ENCODE results near the gene VWA8. TPM values are rescaled to one million over a fixed set of nuclear protein-coding genes. Genes with fewer than 3 reads are reported as not detected.

Gene VWA8
- total RNA-seq, 6 experiments from 2014 or later, result 11.3 to 14.7 (median 13.8) TPM

DNA sequence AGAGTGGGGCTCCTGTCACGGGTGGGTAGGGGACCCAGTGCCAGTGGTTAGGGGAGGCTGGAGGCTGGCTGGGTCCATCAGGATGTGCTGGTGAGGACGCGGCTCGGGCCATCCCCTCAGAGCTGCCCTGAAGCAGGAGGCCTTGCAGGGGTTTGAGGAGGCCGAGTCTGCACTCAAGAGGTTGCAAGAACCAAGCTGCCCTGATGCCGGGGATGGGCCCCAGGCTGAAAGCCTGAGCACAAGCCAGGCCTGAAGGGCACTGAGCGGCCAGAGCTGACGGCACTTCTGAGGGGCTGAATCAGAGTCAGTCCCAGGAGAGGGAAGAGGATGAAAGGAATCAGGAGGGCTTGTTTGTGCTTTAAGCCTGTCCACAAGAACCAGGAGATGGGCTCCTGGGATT lies 410.6 kb downstream of the VWA8 start:
- no peak for DNase-seq
- no peak overlapping the region for H3K27ac Mint-ChIP-seq
- no peak overlapping the region for H3K4me3 Mint-ChIP-seq
- H3K36me3 Mint-ChIP-seq (ENCODE audit: low read depth), result no peaks in the 10 kb centered on the region
- TF ChIP-seq, protein P1, sequence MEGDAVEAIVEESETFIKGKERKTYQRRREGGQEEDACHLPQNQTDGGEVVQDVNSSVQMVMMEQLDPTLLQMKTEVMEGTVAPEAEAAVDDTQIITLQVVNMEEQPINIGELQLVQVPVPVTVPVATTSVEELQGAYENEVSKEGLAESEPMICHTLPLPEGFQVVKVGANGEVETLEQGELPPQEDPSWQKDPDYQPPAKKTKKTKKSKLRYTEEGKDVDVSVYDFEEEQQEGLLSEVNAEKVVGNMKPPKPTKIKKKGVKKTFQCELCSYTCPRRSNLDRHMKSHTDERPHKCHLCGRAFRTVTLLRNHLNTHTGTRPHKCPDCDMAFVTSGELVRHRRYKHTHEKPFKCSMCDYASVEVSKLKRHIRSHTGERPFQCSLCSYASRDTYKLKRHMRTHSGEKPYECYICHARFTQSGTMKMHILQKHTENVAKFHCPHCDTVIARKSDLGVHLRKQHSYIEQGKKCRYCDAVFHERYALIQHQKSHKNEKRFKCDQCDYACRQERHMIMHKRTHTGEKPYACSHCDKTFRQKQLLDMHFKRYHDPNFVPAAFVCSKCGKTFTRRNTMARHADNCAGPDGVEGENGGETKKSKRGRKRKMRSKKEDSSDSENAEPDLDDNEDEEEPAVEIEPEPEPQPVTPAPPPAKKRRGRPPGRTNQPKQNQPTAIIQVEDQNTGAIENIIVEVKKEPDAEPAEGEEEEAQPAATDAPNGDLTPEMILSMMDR (IDR thresholded peaks at IDR 0.05), result no peak
- H3K4me1 Mint-ChIP-seq (ENCODE audit: low read depth), result peaks cover 29% of the 10 kb centered on the region
- no peaks in the 10 kb centered on the region for H3K9me3 Mint-ChIP-seq
- peaks cover 23% of the 10 kb centered on the region for H3K27me3 Mint-ChIP-seq (ENCODE audit: insufficient read depth)

DNA sequence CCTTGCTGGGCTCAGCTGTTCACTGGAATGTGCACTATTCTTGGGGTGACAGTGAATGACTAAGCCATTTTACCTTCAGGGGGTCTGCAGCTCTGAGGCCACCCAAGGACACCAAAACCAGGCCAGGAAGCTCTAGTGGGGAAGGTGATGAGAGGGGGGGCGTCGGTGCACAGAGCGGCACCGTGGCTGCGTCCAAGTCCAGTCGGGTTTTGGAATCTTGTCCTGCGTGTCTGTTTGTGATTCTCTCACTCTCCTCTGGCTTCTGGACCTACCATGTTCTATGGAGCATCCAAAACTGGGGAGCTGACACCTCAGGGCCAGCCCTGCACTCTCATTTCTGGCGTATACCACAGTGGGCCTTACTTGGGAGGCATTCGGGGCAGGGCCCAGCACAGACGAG lies 411.4 kb downstream of the VWA8 start:
- Mint-ChIP-seq H3K9me3 (no peaks in the 10 kb centered on the region), H3K4me1 (ENCODE audit: low read depth) (peaks cover 37% of the 10 kb centered on the region), H3K36me3 (ENCODE audit: low read depth) (no peaks in the 10 kb centered on the region), H3K4me3 (no peak overlapping the region), H3K27ac (no peak overlapping the region), H3K27me3 (ENCODE audit: insufficient read depth) (peaks cover 23% of the 10 kb centered on the region)
- no peak for DNase-seq
- TF ChIP-seq, protein P1 (IDR thresholded peaks at IDR 0.05), result no peak

DNA sequence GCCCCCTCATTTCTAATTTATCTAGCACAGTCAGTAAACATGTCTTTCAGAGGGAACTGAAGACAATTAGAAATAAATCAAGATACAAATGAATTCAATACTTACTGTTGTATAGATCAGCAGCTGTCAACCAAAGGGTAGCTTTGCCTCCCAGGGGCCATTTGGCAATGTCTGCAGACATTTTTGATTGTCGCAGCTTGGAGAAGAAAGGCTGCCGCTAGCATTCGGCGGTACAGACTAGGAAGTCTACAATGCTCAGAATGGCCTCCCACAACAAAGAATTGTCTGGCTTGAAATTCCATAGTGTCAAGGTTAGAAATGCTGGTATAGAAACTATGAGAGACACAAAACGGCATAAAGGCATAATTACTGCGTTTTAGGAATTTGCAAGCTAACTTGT lies 412.0 kb downstream of the VWA8 start:
- Mint-ChIP-seq H3K9me3 (peaks cover 3% of the 10 kb centered on the region; the same call in 1 of the 2 replicates), H3K27ac (no peak overlapping the region), H3K4me1 (ENCODE audit: low read depth) (peaks cover 42% of the 10 kb centered on the region), H3K27me3 (ENCODE audit: insufficient read depth) (peaks cover 26% of the 10 kb centered on the region), H3K4me3 (no peak overlapping the region), H3K36me3 (ENCODE audit: low read depth) (peaks cover 3% of the 10 kb centered on the region; the same call in 1 of the 2 replicates)
- TF ChIP-seq, protein P1 (IDR thresholded peaks at IDR 0.05), result no peak
- no peak for DNase-seq

DNA sequence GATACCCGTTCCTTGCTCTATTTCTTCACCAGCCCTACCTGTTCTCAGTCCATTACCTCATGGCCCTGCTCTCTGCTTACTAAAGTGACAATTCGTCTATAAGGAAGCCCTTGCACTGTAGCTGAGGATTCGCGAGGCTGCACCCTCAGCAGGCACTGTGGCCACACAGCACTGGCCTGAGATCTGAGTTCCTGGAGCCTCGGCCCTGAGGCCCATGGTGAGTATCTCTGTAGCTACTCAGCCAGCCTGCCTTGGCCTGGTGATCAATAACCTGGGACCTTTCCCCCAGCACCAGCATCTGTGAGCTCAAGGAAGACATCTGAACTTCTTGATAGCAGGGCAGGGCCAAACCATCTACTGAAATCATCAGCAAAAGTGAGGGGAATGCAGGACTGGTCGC lies 412.9 kb downstream of the VWA8 start:
- H3K27me3 Mint-ChIP-seq (ENCODE audit: insufficient read depth), result peaks cover 25% of the 10 kb centered on the region
- H3K4me1 Mint-ChIP-seq (ENCODE audit: low read depth), result peaks cover 42% of the 10 kb centered on the region
- H3K4me3 Mint-ChIP-seq, result no peak overlapping the region
- H3K36me3 Mint-ChIP-seq (ENCODE audit: low read depth), result peaks cover 12% of the 10 kb centered on the region
- H3K9me3 Mint-ChIP-seq, result peaks cover 5% of the 10 kb centered on the region; the same call in 1 of the 2 replicates
- no peak overlapping the region for H3K27ac Mint-ChIP-seq
- DNase-seq, result no peak
- TF ChIP-seq, protein P1 (IDR thresholded peaks at IDR 0.05), result no peak

DNA sequence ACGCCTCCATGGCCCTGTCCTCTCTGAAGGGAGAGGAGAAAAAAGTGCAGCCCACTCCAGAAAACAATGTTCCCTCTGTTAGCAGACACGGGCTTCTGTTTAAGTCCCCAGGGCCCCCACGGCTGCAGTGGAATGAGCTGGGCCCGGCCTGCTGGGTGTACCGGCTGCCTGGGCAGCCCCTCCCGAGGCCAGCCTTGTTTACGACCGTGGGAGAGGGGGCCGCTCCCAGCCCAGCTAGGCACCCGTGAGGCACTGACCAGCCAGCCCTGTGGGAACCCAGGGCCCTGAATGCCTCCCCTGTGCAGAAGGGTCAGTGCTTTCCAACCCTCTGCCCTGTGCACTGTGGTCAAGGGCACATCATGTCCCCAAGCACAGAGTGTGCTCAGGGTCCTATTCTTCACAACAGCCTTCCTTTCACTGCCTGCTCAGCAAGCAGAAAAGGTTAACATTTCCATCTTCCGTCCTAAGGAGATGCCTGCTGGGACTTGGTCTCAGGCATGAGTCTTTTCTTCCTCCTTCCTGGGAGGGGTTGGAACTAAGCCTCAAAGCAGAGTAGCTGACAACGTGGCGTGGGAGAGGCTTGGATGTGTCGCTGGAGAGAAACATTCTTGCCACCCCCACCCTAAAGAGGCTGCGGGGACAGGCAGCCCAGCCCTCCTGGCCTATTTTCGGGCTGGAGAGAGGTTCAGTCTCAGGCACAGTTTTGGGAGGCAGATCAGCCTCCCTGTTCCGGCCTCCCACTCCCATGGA lies 413.5 kb downstream of the VWA8 start:
- Mint-ChIP-seq H3K27ac (no peak overlapping the region), H3K4me1 (ENCODE audit: low read depth) (peaks cover 42% of the 10 kb centered on the region), H3K27me3 (ENCODE audit: insufficient read depth) (peaks cover 30% of the 10 kb centered on the region), H3K36me3 (ENCODE audit: low read depth) (peaks cover 16% of the 10 kb centered on the region), H3K9me3 (peaks cover 11% of the 10 kb centered on the region), H3K4me3 (no peak overlapping the region)
- no peak for DNase-seq
- TF ChIP-seq, protein P1 (IDR thresholded peaks at IDR 0.05), result no peak
